GM21737 (cell line): ENCODE results near the gene DNM1.

Experiments used
- ATAC-seq: cut with Tn5 transposase; IDR thresholded peaks from one replicate; pipeline ENCODE4 v1.9.1; 2021; ENCODE audit warnings: mild to moderate bottlenecking, moderate library complexity; ENCODE audit not compliant: unreplicated experiment

DNM1 gene

GRCh38 chr9:128204858-128205257 lies 1.7 kb downstream of the DNM1 start:
- ATAC-seq = no peak

GRCh38 chr9:128205296-128205944 lies 2.2 kb downstream of the DNM1 start:
- no peak for ATAC-seq

GRCh38 chr9:128206484-128206883 lies 3.3 kb downstream of the DNM1 start:
- no peak for ATAC-seq

- ATAC-seq = no peak
Measured at GRCh38 chr9:128206916-128207910, 4.0 kb downstream of the DNM1 start.

GRCh38 chr9:128208386-128208785 lies 5.2 kb downstream of the DNM1 start:
- no peak for ATAC-seq

- ATAC-seq = no peak
Measured at GRCh38 chr9:128208946-128209669, 5.9 kb downstream of the DNM1 start.

- no peak for ATAC-seq
Measured at GRCh38 chr9:128211186-128211980, 8.2 kb downstream of the DNM1 start.

GRCh38 chr9:128211981-128212281 lies 8.8 kb downstream of the DNM1 start:
- ATAC-seq = no peak

- ATAC-seq = no peak
Measured at GRCh38 chr9:128213746-128214497, 10.7 kb downstream of the DNM1 start.

- no peak for ATAC-seq
Measured at GRCh38 chr9:128214571-128215490, 11.7 kb downstream of the DNM1 start.

GRCh38 chr9:128215491-128216409 lies 12.6 kb downstream of the DNM1 start:
- ATAC-seq = no peak

GRCh38 chr9:128216781-128217553 lies 13.8 kb downstream of the DNM1 start:
- ATAC-seq = no peak

GRCh38 chr9:128218172-128218517 lies 15.0 kb downstream of the DNM1 start:
- no peak for ATAC-seq

GRCh38 chr9:128218518-128219389 lies 15.6 kb downstream of the DNM1 start:
- peak; percentile 83 for ATAC-seq

GRCh38 chr9:128219831-128220230 lies 16.7 kb downstream of the DNM1 start:
- no peak for ATAC-seq

GRCh38 chr9:128222026-128222425 lies 18.8 kb downstream of the DNM1 start:
- ATAC-seq = no peak
